H1 (cell line): ENCODE results near the gene GRAP. TPM values are rescaled to one million over a fixed set of nuclear protein-coding genes. Genes with fewer than 3 reads are reported as not detected.

Source experiments
- CTCF ChIA-PET: fragments of 300-600 bp; sonication (Branson Sonifier 250); formaldehyde crosslinking; loops from one replicate; lab custom pipeline; 2021; ENCODE audit not compliant: partially characterized antibody; lab: Charles Lee
- POLR2A ChIA-PET: fragments of 300-600 bp; sonication (Branson Sonifier 250); formaldehyde crosslinking; loops from one replicate; lab custom pipeline; 2021; ENCODE audit warnings: inconsistent platforms; ENCODE audit not compliant: partially characterized antibody; lab: Charles Lee
- DNase-seq, 2 experiments: peaks; one replicate each; pipeline versions ENCODE4 v3.0.0 to v3.0.0-alpha.2; 2010 to 2022; ENCODE audit warnings: low spot score in 2 of 2, low read depth in 1 of 2, mixed read lengths in 1 of 2
- FAIRE-seq: peaks from 2 replicates; lab custom pipeline; 2011; peaks lifted over from hg19 to GRCh38; lab: Jason Lieb, UNC
- H2AFZ ChIP-seq: 2 replicates; pipeline ENCODE4 v1.8.1; 2012; ENCODE audit warnings: low read length, inconsistent platforms
- H2AK5ac ChIP-seq: 2 replicates; pipeline ENCODE4 v1.6.1; 2013; ENCODE audit warnings: low read depth, low read length
- H2BK120ac ChIP-seq: replicated peaks from 2 replicates; pipeline ENCODE3; 2013; ENCODE audit warnings: low read depth, low read length, inconsistent platforms
- H2BK12ac ChIP-seq: 2 replicates; pipeline ENCODE4 v1.6.1; 2013; ENCODE audit warnings: low read depth, low read length
- H2BK15ac ChIP-seq: 2 replicates; pipeline ENCODE4 v1.6.1; 2013; ENCODE audit warnings: low read length
- H2BK20ac ChIP-seq: 2 replicates; pipeline ENCODE4 v1.6.1; 2013; ENCODE audit warnings: low read length
- H2BK5ac ChIP-seq: 2 replicates; pipeline ENCODE4 v1.6.1; 2013; ENCODE audit warnings: low read depth, low read length
- H3K14ac ChIP-seq: 2 replicates; pipeline ENCODE4 v1.6.1; 2013; ENCODE audit warnings: inconsistent platforms; ENCODE audit not compliant: insufficient read length
- H3K18ac ChIP-seq: 2 replicates; pipeline ENCODE4 v1.6.1; 2013; ENCODE audit warnings: low read length; ENCODE audit errors: extremely low read depth
- H3K23ac ChIP-seq: 2 replicates; pipeline ENCODE4 v1.6.1; 2013; ENCODE audit warnings: inconsistent platforms; ENCODE audit not compliant: insufficient read length
- H3K23me2 ChIP-seq: 2 replicates; pipeline ENCODE4 v1.6.1; 2013; ENCODE audit warnings: low read depth, low read length
- H3K27ac ChIP-seq: 2 replicates; pipeline ENCODE4 v1.6.1; 2011; ENCODE audit warnings: low read depth, low read length, inconsistent platforms
- H3K27me3 ChIP-seq, 4 experiments: replicated peaks in 1 of 4; 1 replicate in 1 of 4; 2 replicates in 3 of 4; pipeline versions ENCODE4 v1.6.1 to v1.8.1; 2011 to 2013; ENCODE audit warnings: low read length in 3 of 4, mild to moderate bottlenecking in 3 of 4, inconsistent platforms in 2 of 4, mixed read lengths in 2 of 4, moderate library complexity in 1 of 4; ENCODE audit not compliant: control insufficient read depth in 3 of 4, insufficient read depth in 3 of 4; ENCODE audit errors: extremely low read depth in 1 of 4
- H3K36me3 ChIP-seq, 4 experiments: 2 replicates each; pipeline versions ENCODE4 v1.6.1 to v1.8.1; 2011 to 2013; ENCODE audit warnings: mild to moderate bottlenecking in 4 of 4, low read length in 3 of 4, moderate library complexity in 2 of 4, control low read depth in 1 of 4, inconsistent platforms in 1 of 4; ENCODE audit not compliant: insufficient read depth in 4 of 4, control insufficient read depth in 2 of 4
- H3K4ac ChIP-seq: replicated peaks from 2 replicates; pipeline ENCODE3; 2013; ENCODE audit warnings: low read length, low read depth, mixed read lengths, inconsistent platforms; ENCODE audit not compliant: insufficient read length
- H3K4me1 ChIP-seq, 4 experiments: replicated peaks in 1 of 4; 1 replicate in 1 of 4; 2 replicates in 3 of 4; pipeline versions ENCODE4 v1.6.1 to v1.8.1; 2011 to 2013; ENCODE audit warnings: low read length in 3 of 4, inconsistent platforms in 2 of 4, mixed read lengths in 1 of 4; ENCODE audit not compliant: insufficient read depth in 4 of 4, control insufficient read depth in 3 of 4
- H3K4me2 ChIP-seq, 2 experiments: 2 replicates each; pipeline versions ENCODE4 v1.6.1 to v1.8.1; 2011 to 2013; ENCODE audit warnings: low read depth in 2 of 2, low read length in 2 of 2, control low read depth in 1 of 2, inconsistent platforms in 1 of 2, mild to moderate bottlenecking in 1 of 2; ENCODE audit not compliant: insufficient read depth in 1 of 2
- H3K4me3 ChIP-seq, 4 experiments: fragments of 200-600, 300-600 bp in 1 of 4; sonication (generic), shearing (Covaris generic), sonication (Bioruptor Twin) in 1 of 4; 2 replicates each; pipeline versions ENCODE4 v1.5.1 to v1.8.1; 2011 to 2016; ENCODE audit warnings: low read length in 4 of 4, low read depth in 3 of 4, control low read depth in 2 of 4, inconsistent platforms in 2 of 4, mild to moderate bottlenecking in 2 of 4, mixed read lengths in 1 of 4, moderate library complexity in 1 of 4; ENCODE audit not compliant: insufficient read depth in 2 of 4; ENCODE audit errors: extremely low read depth in 1 of 4
- H3K56ac ChIP-seq: replicated peaks from 2 replicates; pipeline ENCODE3; 2013; ENCODE audit warnings: low read depth, mild to moderate bottlenecking, mixed read lengths, low read length, inconsistent platforms; ENCODE audit not compliant: insufficient read length
- H3K79me1 ChIP-seq: 2 replicates; pipeline ENCODE4 v1.6.1; 2013; ENCODE audit warnings: low read depth, low read length, control low read depth
- H3K79me2 ChIP-seq, 2 experiments: 2 replicates each; pipeline versions ENCODE4 v1.6.1 to v1.8.1; 2012 to 2013; ENCODE audit warnings: low read length in 2 of 2, mild to moderate bottlenecking in 2 of 2, inconsistent platforms in 1 of 2; ENCODE audit not compliant: insufficient read depth in 2 of 2, control insufficient read depth in 1 of 2
- H3K9ac ChIP-seq, 4 experiments: replicated peaks in 1 of 4; 1 replicate in 1 of 4; 2 replicates in 3 of 4; pipeline versions ENCODE4 v1.6.1 to v1.8.1; 2011 to 2013; ENCODE audit warnings: low read depth in 3 of 4, low read length in 3 of 4, control low read depth in 2 of 4, mild to moderate bottlenecking in 2 of 4, moderate library complexity in 2 of 4, inconsistent platforms in 1 of 4; ENCODE audit errors: extremely low read depth in 1 of 4
- H3K9me3 ChIP-seq, 2 experiments: 2 replicates each; pipeline versions ENCODE4 v1.6.1 to v1.8.1; 2012 to 2013; ENCODE audit warnings: mild to moderate bottlenecking in 2 of 2, moderate library complexity in 2 of 2, control low read depth in 1 of 2, inconsistent platforms in 1 of 2, low read depth in 1 of 2, low read length in 1 of 2, mixed read lengths in 1 of 2; ENCODE audit not compliant: insufficient read depth in 2 of 2
- H4K20me1 ChIP-seq, 2 experiments: replicated peaks in 1 of 2; 2 replicates each; pipeline versions ENCODE3 to v1.8.1; 2011 to 2013; ENCODE audit warnings: inconsistent platforms in 2 of 2, low read length in 2 of 2, mild to moderate bottlenecking in 1 of 2; ENCODE audit not compliant: insufficient read depth in 2 of 2, control insufficient read depth in 1 of 2
- H4K5ac ChIP-seq: 2 replicates; pipeline ENCODE4 v1.6.1; 2013; ENCODE audit warnings: low read length, low read depth, mixed read lengths, inconsistent platforms; ENCODE audit not compliant: insufficient read length
- H4K8ac ChIP-seq: 2 replicates; pipeline ENCODE4 v1.8.0; 2013; ENCODE audit warnings: mild to moderate bottlenecking, moderate library complexity, low read length, inconsistent platforms; ENCODE audit not compliant: insufficient read depth; ENCODE audit errors: extremely low read depth
- H4K91ac ChIP-seq: replicated peaks from 2 replicates; pipeline ENCODE3; 2013; ENCODE audit warnings: low read length, mixed read lengths, inconsistent platforms; ENCODE audit not compliant: insufficient read length
- KDM4A ChIP-seq: IDR thresholded peaks from one replicate; pipeline ENCODE4 v1.7.1; 2012; ENCODE audit warnings: low read depth, mild to moderate bottlenecking, moderate library complexity, low read length, inconsistent platforms; ENCODE audit not compliant: severe bottlenecking
- NRF1 ChIP-seq: IDR thresholded peaks from 2 replicates; pipeline ENCODE4 v1.6.1; 2011; ENCODE audit warnings: mild to moderate bottlenecking, low read depth, low read length, improper control_type of control experiment
- SIX5 ChIP-seq: IDR thresholded peaks from 2 replicates; pipeline ENCODE4 v1.6.1; 2011; ENCODE audit warnings: mild to moderate bottlenecking, low read depth, low read length
- ZNF274 ChIP-seq: IDR thresholded peaks from 2 replicates; pipeline ENCODE4 v1.7.0; 2012; ENCODE audit warnings: low read length, borderline replicate concordance; ENCODE audit errors: extremely low read depth
- WGBS, 2 experiments: shearing (Covaris generic) in 1 of 2; methylation state at CpG; one replicate each; pipeline versions ENCODE4 v1.1.6 to v1.1.7; 2013 to 2015; ENCODE audit warnings: low lambda C conversion rate in 2 of 2, mixed read lengths in 2 of 2, inconsistent platforms in 1 of 2, low coverage in 1 of 2, missing lambda C conversion rate in 1 of 2; ENCODE audit not compliant: insufficient replicate concordance in 2 of 2, insufficient coverage in 1 of 2, insufficient read length in 1 of 2; ENCODE audit errors: extremely low coverage in 1 of 2, missing lambda C conversion rate in 1 of 2; 5-methylcytosine and 5-hydroxymethylcytosine counted together
- polyA plus RNA-seq, 7 experiments: library from polyadenylated mRNA; depleted of rRNA in 3 of 7; stranded (reverse) in 5 of 7; unstranded in 2 of 7; fragments of >200 nt in 5 of 7; fragments of 200-250 nt in 2 of 7; gene quantifications; 1 replicate in 5 of 7; 2 replicates in 1 of 7; 4 replicates in 1 of 7; pipeline versions ENCODE4 v1.2.1 to v1.2.3, GENCODE V29; 2011 to 2013; ENCODE audit warnings: missing spikeins in 2 of 7, mixed read lengths in 2 of 7
- total RNA-seq: library from RNA; stranded (reverse); fragmentation: NEBNext Ultra II Directional; extraction: Animal tissue kit (Norgen Biotek cat#: 25700); gene quantifications from 2 replicates; pipeline ENCODE4 v1.2.1, GENCODE V29; 2021
- TF ChIP-seq, protein P1 (sequence below), 3 experiments: IDR thresholded peaks; 1 replicate in 2 of 3; 2 replicates in 1 of 3; pipeline versions ENCODE4 v1.5.1 to v1.6.1; 2011; ENCODE audit warnings: low read length in 3 of 3, mild to moderate bottlenecking in 3 of 3, inconsistent platforms in 2 of 3, low read depth in 1 of 3, moderate library complexity in 1 of 3; ENCODE audit not compliant: insufficient read depth in 1 of 3; ENCODE audit errors: control extremely low read depth in 1 of 3
- TF ChIP-seq, protein P2 (sequence below): IDR thresholded peaks from 2 replicates; pipeline ENCODE4 v1.6.1; 2012; ENCODE audit warnings: inconsistent platforms

Gene GRAP
- total and polyA plus RNA-seq, 2 of the 8 experiments (the other 6 are each of a cell fraction or from before 2014, with no cell fraction given): 0.18 to 0.24 TPM

DNA sequence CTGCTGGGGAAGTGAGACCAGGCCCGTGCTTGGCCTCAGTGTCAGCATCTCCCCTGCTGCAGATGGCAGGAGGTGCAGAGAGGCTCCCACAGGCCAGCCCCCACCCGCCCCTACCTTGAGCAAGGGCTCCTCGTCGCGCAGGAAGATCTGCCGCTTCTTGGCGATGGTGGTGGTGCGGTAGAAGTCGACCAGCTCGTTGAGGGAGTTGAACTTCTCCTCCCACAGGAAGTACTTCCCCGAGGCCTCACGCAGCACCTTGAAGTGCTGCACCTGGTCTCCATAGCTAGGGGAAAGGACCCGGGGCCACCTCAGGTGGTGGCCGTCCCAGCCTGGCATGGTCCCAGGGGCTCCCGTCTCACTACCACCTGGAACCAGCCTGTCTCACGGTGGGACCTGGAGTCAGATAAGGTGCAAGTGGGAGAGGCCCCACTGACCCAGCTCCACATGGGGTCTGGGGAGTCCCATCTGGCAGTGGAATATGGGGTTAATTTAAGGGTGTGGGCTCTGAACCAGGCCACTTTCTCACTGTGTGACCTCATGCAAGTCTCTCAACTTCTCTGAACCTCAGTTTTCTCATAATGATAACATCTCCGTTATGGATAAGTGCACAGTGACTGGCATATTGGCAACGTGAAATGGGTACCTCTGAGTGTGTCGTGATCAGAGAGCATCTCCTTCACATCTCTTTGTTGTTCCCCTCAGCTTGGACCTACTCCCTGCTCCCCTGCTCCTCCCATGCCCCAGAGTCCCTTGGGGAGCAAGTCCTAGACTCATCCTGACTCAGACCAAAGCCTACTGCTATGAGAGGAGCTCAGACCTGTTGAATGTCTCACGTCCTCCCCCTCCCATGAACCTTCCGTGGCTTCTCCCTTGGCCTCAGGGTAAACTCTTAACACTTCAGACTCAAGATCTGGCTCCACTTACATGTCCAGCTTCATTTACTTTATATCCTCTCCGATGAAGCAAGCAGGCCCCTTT is 22.4 kb downstream of the GRAP start:
- 88% methylated on average over 22 of the region's 22 CpGs; no CpG with 5 or more reads in 1 of the 2 experiments for WGBS, 2 experiments

More for the DNA sequence above, 22.4 kb downstream of the GRAP start:
- no peak for FAIRE-seq
- H3K14ac ChIP-seq: no peak overlapping the region
- no peaks in the 10 kb centered on the region for H3K36me3 ChIP-seq
- no peak overlapping the region for H2BK120ac ChIP-seq
- no peak overlapping the region for H3K4ac ChIP-seq
- no peak overlapping the region for H2BK20ac ChIP-seq
- no peak overlapping the region for H3K4me3 ChIP-seq
- no peak overlapping the region for H3K56ac ChIP-seq
- no peaks in the 10 kb centered on the region for H4K20me1 ChIP-seq
- no peak overlapping the region for H3K23ac ChIP-seq
- no peak overlapping the region; the same call in 1 of the 2 replicates for H4K8ac ChIP-seq
- H3K23me2 ChIP-seq: no peaks in the 10 kb centered on the region
- POLR2A ChIA-PET: interaction anchor here (0.6 kb wide), 1 partner anchor 62 kb away, joined by 3 read pairs; no protein-coding TSS in a partner anchor
- no peak for DNase-seq
- no peak overlapping the region for H3K18ac ChIP-seq
- H3K9me3 ChIP-seq: no peaks in the 10 kb centered on the region
- no peak overlapping the region for H2BK15ac ChIP-seq
- no peak overlapping the region for H4K91ac ChIP-seq
- H3K4me1 ChIP-seq: peaks cover 0 to 3% (median 0%) of the 10 kb centered on the region in 4 experiments; a peak in 1 of 7 replicates
- no peak overlapping the region for H3K4me2 ChIP-seq
- no peaks in the 10 kb centered on the region for H3K27me3 ChIP-seq
- TF ChIP-seq, protein P1, sequence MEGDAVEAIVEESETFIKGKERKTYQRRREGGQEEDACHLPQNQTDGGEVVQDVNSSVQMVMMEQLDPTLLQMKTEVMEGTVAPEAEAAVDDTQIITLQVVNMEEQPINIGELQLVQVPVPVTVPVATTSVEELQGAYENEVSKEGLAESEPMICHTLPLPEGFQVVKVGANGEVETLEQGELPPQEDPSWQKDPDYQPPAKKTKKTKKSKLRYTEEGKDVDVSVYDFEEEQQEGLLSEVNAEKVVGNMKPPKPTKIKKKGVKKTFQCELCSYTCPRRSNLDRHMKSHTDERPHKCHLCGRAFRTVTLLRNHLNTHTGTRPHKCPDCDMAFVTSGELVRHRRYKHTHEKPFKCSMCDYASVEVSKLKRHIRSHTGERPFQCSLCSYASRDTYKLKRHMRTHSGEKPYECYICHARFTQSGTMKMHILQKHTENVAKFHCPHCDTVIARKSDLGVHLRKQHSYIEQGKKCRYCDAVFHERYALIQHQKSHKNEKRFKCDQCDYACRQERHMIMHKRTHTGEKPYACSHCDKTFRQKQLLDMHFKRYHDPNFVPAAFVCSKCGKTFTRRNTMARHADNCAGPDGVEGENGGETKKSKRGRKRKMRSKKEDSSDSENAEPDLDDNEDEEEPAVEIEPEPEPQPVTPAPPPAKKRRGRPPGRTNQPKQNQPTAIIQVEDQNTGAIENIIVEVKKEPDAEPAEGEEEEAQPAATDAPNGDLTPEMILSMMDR (IDR thresholded peaks at IDR 0.05; ENCODE audit: control extremely low read depth in 1 of 3, insufficient read depth in 1 of 3, low read depth in 1 of 3, low read length in 3 of 3): no peak
- TF ChIP-seq ZNF274 (no peak), NRF1 (no peak), KDM4A (no peak), SIX5 (no peak)
- TF ChIP-seq, protein P2, sequence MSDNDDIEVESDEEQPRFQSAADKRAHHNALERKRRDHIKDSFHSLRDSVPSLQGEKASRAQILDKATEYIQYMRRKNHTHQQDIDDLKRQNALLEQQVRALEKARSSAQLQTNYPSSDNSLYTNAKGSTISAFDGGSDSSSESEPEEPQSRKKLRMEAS: no peak
- TF ChIP-seq, all 59 proteins: peak for 0
- CTCF ChIA-PET: interaction anchor here (1.0 to 2.9 kb wide), 3 partner anchors 11 to 63 kb away, joined by 3 to 9 read pairs (median 8); no protein-coding TSS in a partner anchor
- Histone ChIP-seq H3K79me1 (no peaks in the 10 kb centered on the region), H2BK12ac (no peak overlapping the region), H4K5ac (no peak overlapping the region), H2BK5ac (no peak overlapping the region), H3K79me2 (no peaks in the 10 kb centered on the region), H2AFZ (no peak overlapping the region), H3K27ac (no peak overlapping the region), H3K9ac (no peak overlapping the region), H2AK5ac (no peak overlapping the region)
